HG02981 (cell line): ENCODE results near the gene CNTN4.

Experiments
- ATAC-seq: cut with Tn5 transposase; IDR thresholded peaks from one replicate; pipeline ENCODE4 v1.9.1; 2021; ENCODE audit warnings: mild to moderate bottlenecking, moderate library complexity; ENCODE audit not compliant: unreplicated experiment

The CNTN4 gene

DNA sequence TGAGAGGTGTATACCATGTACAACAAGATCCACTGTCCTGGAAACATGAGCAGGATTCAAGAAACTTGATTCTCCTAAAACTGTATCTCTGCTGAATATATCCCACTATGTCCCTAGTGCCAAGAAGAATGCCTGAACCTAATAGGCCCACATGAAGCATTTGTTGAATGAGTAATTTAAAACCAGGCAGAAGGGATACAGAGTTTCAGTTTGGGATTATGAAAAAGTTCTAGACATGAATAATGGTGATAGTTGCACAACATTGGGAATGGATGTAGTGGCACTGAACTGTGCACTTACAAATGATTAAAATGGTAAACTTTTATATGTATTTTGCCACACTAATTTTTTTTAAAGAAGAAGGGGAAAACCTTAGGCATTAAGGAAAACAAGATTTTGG lies 750.4 kb downstream of the CNTN4 start:
- no peak for ATAC-seq

GRCh38 chr3:2850701-2851100 lies 752.0 kb downstream of the CNTN4 start:
- no peak for ATAC-seq

DNA sequence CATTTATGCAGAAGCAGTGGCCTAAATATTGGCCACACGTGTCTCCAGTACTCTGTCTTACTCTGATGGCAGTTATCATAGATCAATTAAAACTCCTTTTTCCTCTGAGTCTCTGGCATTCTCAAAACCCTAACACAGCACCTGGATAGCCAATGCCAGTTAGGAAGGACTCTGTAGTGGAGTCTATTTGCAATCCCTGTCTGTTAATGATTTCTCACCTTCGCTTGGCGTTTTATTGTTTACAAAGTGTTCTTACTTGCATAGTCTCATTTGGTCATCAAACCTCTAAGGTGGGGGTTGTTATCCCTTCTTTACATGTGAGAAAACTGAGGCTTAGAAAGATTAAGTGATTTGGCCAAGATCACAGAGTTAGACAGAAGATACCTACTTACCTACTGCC lies 752.7 kb downstream of the CNTN4 start:
- no peak for ATAC-seq

DNA sequence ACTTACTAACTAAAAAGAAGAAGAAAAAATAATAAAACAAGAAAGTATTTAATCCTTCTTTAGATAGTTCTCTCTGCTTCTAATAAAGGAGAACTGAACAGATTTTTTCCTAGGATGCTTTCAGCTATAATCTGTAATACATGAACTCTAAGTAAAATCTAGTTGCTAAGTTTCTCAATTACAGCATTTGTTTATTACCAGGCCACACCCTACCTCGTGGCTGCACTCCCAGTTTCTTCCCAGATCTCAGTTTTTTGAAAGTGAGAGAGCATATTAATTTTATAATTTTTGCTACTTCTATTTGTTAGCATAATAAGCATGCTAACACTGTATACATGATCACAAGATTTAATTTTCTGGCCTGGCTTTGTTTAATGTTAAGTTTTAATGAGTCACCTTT lies 753.2 kb downstream of the CNTN4 start:
- no peak for ATAC-seq

DNA sequence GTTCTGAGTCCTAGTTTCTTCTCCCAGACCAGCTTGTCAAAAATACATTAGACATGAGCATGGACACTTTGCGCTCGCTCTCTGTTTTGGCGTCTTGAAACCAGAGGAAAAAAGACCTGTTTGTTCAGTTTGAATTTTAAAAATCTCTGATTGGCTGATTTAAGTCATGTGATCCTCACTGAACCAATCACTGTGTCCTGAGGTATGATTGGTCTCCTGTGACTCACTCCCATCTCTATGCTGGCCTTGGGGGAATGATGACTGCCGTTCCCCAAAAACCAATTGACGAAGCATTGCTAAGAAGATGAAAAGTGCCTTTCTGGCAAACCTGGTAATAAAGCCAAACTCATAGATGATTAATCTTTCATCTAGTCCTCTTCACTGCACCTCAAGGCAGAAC lies 755.0 kb downstream of the CNTN4 start:
- no peak for ATAC-seq

DNA sequence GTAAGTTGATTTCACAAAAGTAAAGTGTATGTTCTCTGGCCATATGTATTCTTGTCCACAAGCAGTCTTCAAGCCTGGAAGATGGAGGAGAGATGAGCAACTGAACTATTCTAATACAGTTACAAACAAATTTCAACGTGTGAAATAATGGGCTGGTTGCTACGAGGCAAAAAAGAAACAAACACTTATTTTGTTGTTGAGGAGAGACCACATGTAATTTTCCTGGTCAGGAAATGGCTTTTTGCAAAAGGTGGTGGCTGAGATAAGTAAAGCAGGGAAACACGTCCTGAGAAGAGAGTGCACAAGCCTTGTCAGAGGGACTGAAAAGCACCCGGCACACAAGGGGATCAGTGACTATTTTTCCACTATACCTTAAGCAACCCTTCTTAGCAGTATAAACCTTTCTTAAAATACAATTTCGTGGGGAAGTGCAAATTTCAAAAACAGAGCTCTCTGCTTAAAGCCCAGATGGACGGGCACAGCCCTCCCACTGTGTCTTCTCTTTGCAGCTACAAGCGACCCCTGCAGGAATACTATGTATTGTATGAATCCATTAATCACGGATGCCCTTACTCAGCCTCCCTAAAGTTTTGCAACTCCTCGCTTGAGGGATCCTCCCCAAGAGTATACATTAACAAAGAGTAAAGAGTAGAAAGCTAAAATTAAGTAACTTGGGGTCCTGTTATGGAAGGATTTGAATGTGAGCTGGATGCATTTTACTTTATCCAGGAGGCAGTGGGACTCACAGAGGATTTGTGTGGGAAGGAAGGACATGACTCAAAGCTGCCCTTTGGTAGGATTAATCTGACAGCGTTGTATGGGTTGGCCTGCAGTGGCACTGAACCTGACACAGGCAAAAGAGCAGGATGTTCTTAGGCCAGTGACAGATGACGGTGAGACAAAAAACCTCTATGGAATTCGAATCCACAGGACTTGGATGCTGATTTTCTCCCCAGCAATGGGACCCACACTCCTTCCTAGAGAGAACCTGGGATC lies 757.8 kb downstream of the CNTN4 start:
- no peak for ATAC-seq

DNA sequence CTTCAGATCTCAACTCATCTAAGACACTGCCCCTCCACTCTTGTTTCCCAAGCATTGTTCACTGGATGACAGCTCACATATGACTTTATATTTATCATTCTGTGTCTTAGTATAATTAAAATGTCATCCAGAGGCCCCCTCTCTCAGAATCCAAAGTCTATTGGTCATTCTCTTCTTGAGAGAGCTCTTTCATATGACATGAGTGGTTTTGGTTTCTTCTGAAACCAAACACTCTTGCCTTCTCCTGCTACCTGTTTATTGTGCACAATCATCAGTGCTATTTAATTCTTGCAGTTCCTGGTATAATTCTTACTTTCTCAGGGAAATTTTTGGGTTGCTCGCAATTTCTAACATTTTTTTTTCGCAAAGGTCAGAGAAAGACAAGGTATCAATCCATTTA lies 762.0 kb downstream of the CNTN4 start:
- ATAC-seq: no peak

GRCh38 chr3:2861120-2861519 lies 762.5 kb downstream of the CNTN4 start:
- ATAC-seq: no peak

DNA sequence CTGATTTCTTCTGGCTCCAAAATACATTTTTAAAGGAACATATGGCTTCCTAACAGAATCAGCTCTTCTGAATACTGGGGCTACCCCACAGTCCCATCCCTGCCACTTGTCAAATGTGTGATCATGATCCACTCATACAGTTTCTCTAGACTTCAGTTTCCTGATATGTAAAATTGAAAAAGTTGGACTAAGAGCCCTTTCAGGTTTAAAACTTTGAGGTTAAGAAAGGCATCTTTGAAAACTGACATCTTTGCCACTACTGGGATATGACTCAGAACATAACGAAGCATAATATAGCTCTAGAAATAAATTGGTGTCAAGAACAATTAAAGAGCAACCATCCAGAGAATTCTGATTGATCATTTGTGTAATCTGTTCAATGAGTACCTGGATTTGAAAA lies 763.3 kb downstream of the CNTN4 start:
- ATAC-seq: no peak

- ATAC-seq: no peak
Measured at GRCh38 chr3:2862366-2862765, 763.7 kb downstream of the CNTN4 start.

- no peak for ATAC-seq
Measured at GRCh38 chr3:2863127-2863526, 764.5 kb downstream of the CNTN4 start.

GRCh38 chr3:2869905-2870304 lies 771.2 kb downstream of the CNTN4 start:
- ATAC-seq: no peak

DNA sequence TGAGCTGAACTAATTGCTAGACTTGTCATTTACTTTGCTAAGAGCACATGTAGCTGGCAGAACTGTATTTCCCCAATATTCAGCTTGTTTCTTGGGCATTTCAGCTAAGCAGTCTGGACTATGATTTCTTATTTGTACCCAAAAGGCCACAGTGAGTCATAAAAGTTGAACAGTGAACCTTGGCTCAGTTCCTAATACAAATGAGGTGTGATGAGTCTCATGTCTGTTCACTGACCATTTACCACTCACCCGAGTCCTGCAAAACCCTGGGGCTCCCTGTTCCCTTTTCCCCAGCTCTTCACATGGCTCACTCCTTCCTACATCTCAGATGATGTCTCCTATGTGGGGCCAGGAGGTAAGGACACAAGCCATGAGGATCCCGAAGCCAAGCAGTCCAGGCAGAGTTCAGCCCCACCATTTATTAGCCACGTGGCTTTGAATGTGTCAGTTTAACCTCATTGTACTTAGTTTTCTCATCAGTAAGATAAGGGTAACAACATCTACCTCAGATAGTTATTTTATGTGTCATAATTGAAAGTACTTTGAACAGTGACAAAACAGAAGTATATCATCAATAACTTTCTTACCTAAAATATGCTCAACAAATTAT lies 772.2 kb downstream of the CNTN4 start:
- no peak for ATAC-seq

DNA sequence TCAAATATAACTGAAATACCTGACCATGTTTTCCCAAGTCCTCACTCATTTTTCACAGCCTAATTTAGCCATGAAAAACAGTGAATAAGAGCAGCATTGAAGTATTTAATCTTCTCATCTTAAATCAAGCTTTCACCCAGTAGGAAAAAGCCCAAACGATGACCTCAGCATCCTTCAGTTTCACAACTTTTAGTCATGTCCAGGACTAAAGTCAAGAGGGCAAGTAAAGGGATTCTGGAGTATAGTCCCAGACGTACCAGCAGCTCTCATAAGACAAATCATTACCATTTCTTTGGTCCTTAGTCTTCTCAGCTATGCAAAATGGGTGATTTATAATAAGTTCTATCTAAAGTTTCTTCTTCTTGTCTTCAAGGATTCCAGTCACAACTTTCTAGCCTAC lies 774.2 kb downstream of the CNTN4 start:
- ATAC-seq: no peak

DNA sequence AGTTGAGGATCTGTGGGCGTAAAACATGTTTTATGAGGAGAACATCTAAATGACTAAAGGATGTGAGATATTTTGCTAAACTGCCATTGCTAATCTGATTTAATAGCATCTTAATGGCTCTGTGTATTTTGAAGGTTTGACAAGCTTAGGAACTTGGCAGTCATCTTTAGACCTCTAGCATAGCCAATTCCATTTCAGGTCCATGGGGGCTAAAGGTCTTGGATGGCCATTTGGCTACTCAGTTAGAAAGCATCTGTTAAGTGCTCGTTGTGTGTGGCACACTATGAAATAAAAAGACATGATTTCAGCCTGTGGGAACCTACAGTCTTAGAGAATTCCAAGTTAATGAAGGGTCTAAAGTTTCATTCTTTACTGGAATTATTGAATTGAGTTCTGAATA lies 775.3 kb downstream of the CNTN4 start:
- ATAC-seq: no peak

DNA sequence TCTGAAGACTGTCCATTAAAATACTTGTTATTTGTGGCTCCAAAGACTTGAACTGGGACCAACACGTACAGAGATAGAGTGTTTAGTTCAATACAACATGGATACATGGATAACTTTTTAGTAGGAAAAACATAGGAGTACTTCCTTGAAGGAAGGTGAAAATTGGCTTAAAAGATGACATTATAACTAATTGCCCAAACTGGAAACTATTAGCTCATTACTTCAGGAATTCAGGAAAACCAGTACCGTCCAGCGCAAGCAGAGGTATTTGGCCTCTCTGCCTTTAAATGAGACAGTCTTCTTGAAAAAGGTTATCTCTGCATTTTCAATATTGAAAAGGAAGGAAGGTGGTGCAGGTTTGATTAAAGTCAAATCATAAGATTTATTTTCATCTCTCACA lies 777.0 kb downstream of the CNTN4 start:
- no peak for ATAC-seq

- no peak for ATAC-seq
Measured at GRCh38 chr3:2876362-2876761, 777.7 kb downstream of the CNTN4 start.

GRCh38 chr3:2879023-2879422 lies 780.4 kb downstream of the CNTN4 start:
- ATAC-seq: no peak

DNA sequence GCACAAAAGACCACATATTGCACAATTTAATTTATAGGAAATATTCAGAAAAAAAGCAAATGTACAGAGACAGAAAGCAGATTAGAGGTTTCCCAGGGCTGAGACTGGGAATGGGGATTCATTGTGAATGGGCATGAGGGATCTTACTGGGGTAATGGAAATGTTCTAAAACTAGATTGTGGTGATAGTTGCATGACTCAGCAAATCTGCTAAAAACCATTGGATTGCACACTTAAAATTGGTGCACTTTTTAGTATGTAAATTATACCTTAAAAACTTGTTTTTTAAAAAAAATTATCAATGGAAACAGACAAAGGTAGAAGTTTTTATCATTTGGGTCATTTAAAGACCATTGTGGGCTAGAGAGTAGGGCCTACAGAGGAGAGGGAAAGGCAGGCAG lies 780.9 kb downstream of the CNTN4 start:
- ATAC-seq: no peak

GRCh38 chr3:2880218-2880756 lies 781.6 kb downstream of the CNTN4 start:
- no peak for ATAC-seq

GRCh38 chr3:2883283-2883682 lies 784.6 kb downstream of the CNTN4 start:
- no peak for ATAC-seq

DNA sequence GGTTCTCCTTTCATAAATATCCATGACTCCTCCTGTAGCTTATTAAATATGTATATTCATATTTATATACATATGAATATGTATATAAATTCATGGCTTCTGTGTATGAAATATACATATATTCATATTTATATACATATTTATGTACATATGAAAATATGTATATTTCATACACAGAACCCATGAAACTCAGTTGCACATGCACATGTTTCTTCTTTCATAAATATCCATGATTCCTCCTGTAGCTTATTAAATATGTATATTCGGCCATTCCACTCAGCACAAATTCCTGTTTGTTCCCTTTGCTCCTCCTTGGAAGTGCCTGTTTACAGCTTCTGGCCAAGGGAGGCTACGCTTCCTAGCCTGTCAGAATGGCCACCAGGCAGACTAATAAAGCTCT lies 789.9 kb downstream of the CNTN4 start:
- ATAC-seq: no peak
